ENCODE results near the gene APOLD1. TPM values are rescaled to one million over a fixed set of nuclear protein-coding genes. Genes with fewer than 3 reads are reported as not detected.

The APOLD1 gene
- total and polyA plus RNA-seq, 2 donors, result 5.2 to 13.9 TPM

DNA sequence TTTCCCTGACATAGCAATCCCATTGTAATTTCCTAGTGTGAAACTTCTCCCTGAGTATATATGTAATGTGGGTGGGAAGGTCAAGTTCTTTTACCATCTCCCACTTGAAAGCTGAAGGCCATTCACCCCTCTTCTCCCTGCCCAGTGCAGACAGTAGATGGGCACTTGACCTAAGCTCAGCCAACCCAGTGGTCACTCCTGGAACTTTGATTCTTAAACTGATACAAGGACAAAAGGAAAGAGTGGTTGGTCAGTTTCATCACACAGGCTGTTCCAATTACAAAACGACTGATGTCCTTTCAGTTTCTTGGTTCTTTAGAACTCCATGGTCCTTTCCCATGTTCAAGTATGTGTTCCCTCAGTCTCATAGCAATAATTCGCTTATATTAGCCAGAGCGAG is 8.4 kb upstream of the APOLD1 start:
- WGBS, result 94% methylated on average over 3 of the region's 3 CpGs
- Histone ChIP-seq H3K9me3 (ENCODE audit: control insufficient read depth in 2 of 2, insufficient read depth in 1 of 2, low read length in 1 of 2) (no peaks in the 10 kb centered on the region), H3K27ac (ENCODE audit: low read depth in 1 of 2, low read length in 1 of 2) (no peak overlapping the region), H3K4me1 (ENCODE audit: control insufficient read depth in 2 of 2, insufficient read depth in 2 of 2, low read length in 2 of 2) (no peaks in the 10 kb centered on the region), H3K4me3 (ENCODE audit: low read length in 2 of 2) (no peak overlapping the region), H3K36me3 (ENCODE audit: control insufficient read depth in 2 of 2, insufficient read depth in 2 of 2, low read length in 1 of 2) (no peaks in the 10 kb centered on the region), H3K27me3 (ENCODE audit: control insufficient read depth in 2 of 2, insufficient read depth in 1 of 2, low read length in 1 of 2) (no peaks in the 10 kb centered on the region)
- no peak for DNase-seq (ENCODE audit: low read depth in 6 of 9, low spot score in 9 of 9)

DNA sequence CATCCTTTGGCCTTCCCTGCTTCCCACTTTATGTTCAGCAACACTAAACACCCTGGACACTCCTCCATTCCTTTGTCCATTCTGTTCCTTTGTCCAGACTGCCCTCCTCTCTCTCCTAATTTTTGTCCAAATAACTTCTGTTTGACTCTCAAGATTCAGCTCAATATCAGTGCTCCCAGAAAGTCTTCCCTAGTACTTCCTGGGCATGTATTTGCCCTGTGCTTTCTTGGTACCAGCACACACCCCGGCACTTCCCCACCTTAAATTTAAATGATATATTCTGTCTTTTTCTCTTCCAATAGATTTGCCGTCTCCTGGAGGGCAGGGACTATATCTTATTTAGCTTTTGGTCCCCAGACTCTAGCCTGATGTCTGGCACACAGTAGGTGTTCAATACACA is 6.5 kb upstream of the APOLD1 start:
- H3K27me3 ChIP-seq (ENCODE audit: control insufficient read depth in 2 of 2, insufficient read depth in 1 of 2, low read length in 1 of 2), result no peaks in the 10 kb centered on the region
- H3K36me3 ChIP-seq (ENCODE audit: control insufficient read depth in 2 of 2, insufficient read depth in 2 of 2, low read length in 1 of 2), result no peaks in the 10 kb centered on the region
- no peak overlapping the region for H3K4me3 ChIP-seq (ENCODE audit: low read length in 2 of 2)
- WGBS, result 97% methylated on average over 2 of the region's 2 CpGs
- H3K27ac ChIP-seq (ENCODE audit: low read depth in 1 of 2, low read length in 1 of 2), result no peak overlapping the region
- DNase-seq (ENCODE audit: low read depth in 6 of 9, low spot score in 9 of 9), result no peak
- H3K9me3 ChIP-seq (ENCODE audit: control insufficient read depth in 2 of 2, insufficient read depth in 1 of 2, low read length in 1 of 2), result no peaks in the 10 kb centered on the region
- H3K4me1 ChIP-seq (ENCODE audit: control insufficient read depth in 2 of 2, insufficient read depth in 2 of 2, low read length in 2 of 2), result no peaks in the 10 kb centered on the region

DNA sequence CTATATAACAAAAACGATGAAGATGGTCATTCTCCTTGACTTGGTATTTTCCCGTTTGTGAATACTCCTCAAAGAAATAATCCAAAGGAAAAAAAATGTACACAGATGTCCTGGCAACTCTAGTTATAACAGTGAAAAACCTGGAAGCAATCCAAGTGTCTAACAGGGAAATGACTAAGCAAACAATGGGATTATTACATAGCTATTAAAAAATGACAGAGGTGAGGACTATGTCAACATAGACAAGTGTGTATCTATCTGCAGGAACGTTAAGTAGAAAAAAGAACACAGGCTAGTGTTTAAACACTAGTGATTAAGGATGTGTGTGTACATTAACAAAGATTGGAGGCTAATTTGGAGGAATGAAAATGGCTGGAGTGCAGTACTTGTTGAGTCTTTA is 5.9 kb upstream of the APOLD1 start:
- Histone ChIP-seq H3K36me3 (ENCODE audit: control insufficient read depth in 2 of 2, insufficient read depth in 2 of 2, low read length in 1 of 2) (no peaks in the 10 kb centered on the region), H3K4me3 (ENCODE audit: low read length in 2 of 2) (no peak overlapping the region), H3K9me3 (ENCODE audit: control insufficient read depth in 2 of 2, insufficient read depth in 1 of 2, low read length in 1 of 2) (no peaks in the 10 kb centered on the region), H3K27me3 (ENCODE audit: control insufficient read depth in 2 of 2, insufficient read depth in 1 of 2, low read length in 1 of 2) (no peaks in the 10 kb centered on the region), H3K4me1 (ENCODE audit: control insufficient read depth in 2 of 2, insufficient read depth in 2 of 2, low read length in 2 of 2) (no peaks in the 10 kb centered on the region), H3K27ac (ENCODE audit: low read depth in 1 of 2, low read length in 1 of 2) (no peak overlapping the region)
- no peak for DNase-seq (ENCODE audit: low read depth in 6 of 9, low spot score in 9 of 9)
- WGBS, result 64% methylated on average over 3 of the region's 3 CpGs

DNA sequence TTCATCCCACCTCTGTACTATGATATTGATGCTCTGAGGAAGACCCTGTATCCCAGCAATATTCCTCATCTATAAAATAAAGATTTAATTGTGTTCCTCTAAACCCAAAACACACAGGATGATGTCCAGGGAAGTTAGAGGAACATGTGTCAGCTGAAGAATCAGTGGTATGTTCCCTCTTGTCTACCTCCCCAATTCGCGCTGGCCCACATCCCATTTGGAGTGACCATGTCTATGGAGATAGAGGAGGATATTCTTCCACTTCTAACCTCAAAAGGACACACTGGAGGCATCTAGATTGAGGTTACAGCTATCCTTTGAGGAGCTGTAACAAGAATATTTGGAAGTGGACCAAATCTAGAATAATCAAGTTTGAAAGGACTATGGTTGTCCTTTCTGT is 1.3 kb upstream of the APOLD1 start:
- H3K27ac ChIP-seq (ENCODE audit: low read depth in 1 of 2, low read length in 1 of 2), result no peak overlapping the region
- H3K9me3 ChIP-seq (ENCODE audit: control insufficient read depth in 2 of 2, insufficient read depth in 1 of 2, low read length in 1 of 2), result no peaks in the 10 kb centered on the region
- no peaks in the 10 kb centered on the region for H3K36me3 ChIP-seq (ENCODE audit: control insufficient read depth in 2 of 2, insufficient read depth in 2 of 2, low read length in 1 of 2)
- DNase-seq (ENCODE audit: low read depth in 6 of 9, low spot score in 9 of 9), result no peak
- no peak overlapping the region for H3K4me3 ChIP-seq (ENCODE audit: low read length in 2 of 2)
- 97% methylated on average over 2 of the region's 2 CpGs for WGBS
- H3K27me3 ChIP-seq (ENCODE audit: control insufficient read depth in 2 of 2, insufficient read depth in 1 of 2, low read length in 1 of 2), result no peaks in the 10 kb centered on the region
- peaks cover 8 to 17% of the 10 kb centered on the region in 2 donors for H3K4me1 ChIP-seq (ENCODE audit: control insufficient read depth in 2 of 2, insufficient read depth in 2 of 2, low read length in 2 of 2)

DNA sequence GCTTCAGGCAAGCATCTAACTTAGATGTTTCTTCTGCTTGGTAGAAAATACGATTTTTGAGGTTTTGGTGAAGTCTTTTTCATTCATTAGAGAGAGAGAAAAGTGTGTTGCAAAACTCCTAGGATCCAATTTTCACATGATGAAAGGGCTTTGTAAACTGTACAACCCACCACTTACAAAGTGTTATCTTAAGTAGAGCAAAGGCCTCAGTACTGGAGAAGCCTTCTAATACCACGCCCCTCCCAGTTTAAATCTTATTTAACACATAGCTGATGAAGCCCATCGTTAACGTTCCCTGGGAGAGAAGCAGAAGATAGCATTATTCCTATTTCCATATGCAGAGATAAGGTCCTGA is 869 bp downstream of the APOLD1 start:
- Histone ChIP-seq H3K27ac (ENCODE audit: low read depth in 1 of 2, low read length in 1 of 2) (peak overlapping the region; percentile 58 to 78), H3K4me1 (ENCODE audit: control insufficient read depth in 2 of 2, insufficient read depth in 2 of 2, low read length in 2 of 2) (peaks cover 8 to 17% of the 10 kb centered on the region in 2 donors), H3K4me3 (ENCODE audit: low read length in 2 of 2) (peak overlapping the region; percentile 56 to 59), H3K36me3 (ENCODE audit: control insufficient read depth in 2 of 2, insufficient read depth in 2 of 2, low read length in 1 of 2) (no peaks in the 10 kb centered on the region), H3K9me3 (ENCODE audit: control insufficient read depth in 2 of 2, insufficient read depth in 1 of 2, low read length in 1 of 2) (no peaks in the 10 kb centered on the region), H3K27me3 (ENCODE audit: control insufficient read depth in 2 of 2, insufficient read depth in 1 of 2, low read length in 1 of 2) (no peaks in the 10 kb centered on the region)
- 40% methylated on average over 4 of the region's 4 CpGs for WGBS
- DNase-seq (ENCODE audit: low read depth in 6 of 9, low spot score in 9 of 9), result no peak

DNA sequence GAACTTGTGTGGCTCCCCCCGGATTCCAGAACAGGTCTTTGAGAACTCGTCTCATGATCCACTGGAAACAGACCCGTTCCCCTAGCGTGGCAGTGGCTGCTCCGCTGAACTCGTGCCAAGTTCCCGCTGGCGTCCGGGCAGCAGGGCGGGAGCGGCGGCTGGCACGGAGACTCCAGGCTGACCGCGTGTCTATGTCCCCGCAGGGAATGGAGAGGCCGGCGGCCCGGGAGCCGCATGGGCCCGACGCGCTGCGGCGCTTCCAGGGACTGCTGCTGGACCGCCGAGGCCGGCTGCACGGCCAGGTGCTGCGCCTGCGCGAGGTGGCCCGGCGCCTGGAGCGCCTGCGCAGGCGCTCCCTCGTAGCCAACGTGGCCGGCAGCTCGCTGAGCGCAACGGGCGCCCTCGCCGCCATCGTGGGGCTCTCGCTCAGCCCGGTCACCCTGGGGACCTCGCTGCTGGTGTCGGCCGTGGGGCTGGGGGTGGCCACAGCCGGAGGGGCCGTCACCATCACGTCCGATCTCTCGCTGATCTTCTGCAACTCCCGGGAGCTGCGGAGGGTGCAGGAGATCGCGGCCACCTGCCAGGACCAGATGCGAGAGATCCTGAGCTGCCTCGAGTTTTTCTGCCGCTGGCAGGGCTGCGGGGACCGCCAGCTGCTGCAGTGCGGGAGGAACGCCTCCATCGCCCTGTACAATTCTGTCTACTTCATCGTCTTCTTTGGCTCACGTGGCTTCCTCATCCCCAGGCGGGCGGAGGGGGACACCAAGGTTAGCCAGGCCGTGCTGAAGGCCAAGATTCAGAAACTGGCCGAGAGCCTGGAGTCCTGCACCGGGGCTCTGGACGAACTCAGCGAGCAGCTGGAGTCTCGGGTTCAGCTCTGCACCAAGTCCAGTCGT is 1.5 kb downstream of the APOLD1 start:
- H3K27me3 ChIP-seq (ENCODE audit: control insufficient read depth in 2 of 2, insufficient read depth in 1 of 2, low read length in 1 of 2), result no peaks in the 10 kb centered on the region
- no peaks in the 10 kb centered on the region for H3K9me3 ChIP-seq (ENCODE audit: control insufficient read depth in 2 of 2, insufficient read depth in 1 of 2, low read length in 1 of 2)
- DNase-seq (ENCODE audit: low read depth in 6 of 9, low spot score in 9 of 9), result peak in 8 of 9 donors; percentile 55 to 85 (median 64)
- peak overlapping the region; percentile 58 to 87 for H3K27ac ChIP-seq (ENCODE audit: low read depth in 1 of 2, low read length in 1 of 2)
- peaks cover 8 to 17% of the 10 kb centered on the region in 2 donors for H3K4me1 ChIP-seq (ENCODE audit: control insufficient read depth in 2 of 2, insufficient read depth in 2 of 2, low read length in 2 of 2)
- no peaks in the 10 kb centered on the region for H3K36me3 ChIP-seq (ENCODE audit: control insufficient read depth in 2 of 2, insufficient read depth in 2 of 2, low read length in 1 of 2)
- 6% methylated on average over 80 of the region's 80 CpGs for WGBS
- peak overlapping the region; percentile 56 to 59 for H3K4me3 ChIP-seq (ENCODE audit: low read length in 2 of 2)

DNA sequence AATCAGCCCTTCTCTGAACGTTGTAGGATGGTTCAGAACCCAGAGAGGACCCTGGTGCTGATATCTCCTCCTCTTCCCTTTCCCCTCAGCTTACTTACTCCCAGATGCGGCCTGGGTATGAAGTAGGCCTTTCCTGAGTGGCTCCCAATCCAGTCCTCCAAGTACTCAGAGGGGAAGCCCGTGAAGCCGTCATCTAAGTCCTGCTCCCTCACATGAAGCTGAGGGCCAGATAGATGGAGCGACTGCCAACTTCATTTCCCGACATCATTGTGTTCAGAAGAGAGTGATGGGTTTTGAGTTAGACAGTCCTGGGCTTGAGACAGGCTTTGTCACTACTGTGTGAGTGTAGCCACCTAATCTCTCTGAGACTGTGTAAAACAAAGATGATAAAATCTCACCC is 2.7 kb downstream of the APOLD1 start:
- Histone ChIP-seq H3K36me3 (ENCODE audit: control insufficient read depth in 2 of 2, insufficient read depth in 2 of 2, low read length in 1 of 2) (no peaks in the 10 kb centered on the region), H3K4me1 (ENCODE audit: control insufficient read depth in 2 of 2, insufficient read depth in 2 of 2, low read length in 2 of 2) (peaks cover 8 to 22% of the 10 kb centered on the region in 2 donors), H3K9me3 (ENCODE audit: control insufficient read depth in 2 of 2, insufficient read depth in 1 of 2, low read length in 1 of 2) (no peaks in the 10 kb centered on the region), H3K4me3 (ENCODE audit: low read length in 2 of 2) (no peak overlapping the region), H3K27ac (ENCODE audit: low read depth in 1 of 2, low read length in 1 of 2) (no peak overlapping the region), H3K27me3 (ENCODE audit: control insufficient read depth in 2 of 2, insufficient read depth in 1 of 2, low read length in 1 of 2) (no peaks in the 10 kb centered on the region)
- DNase-seq (ENCODE audit: low read depth in 6 of 9, low spot score in 9 of 9), result no peak
- 96% methylated on average over 6 of the region's 6 CpGs for WGBS

DNA sequence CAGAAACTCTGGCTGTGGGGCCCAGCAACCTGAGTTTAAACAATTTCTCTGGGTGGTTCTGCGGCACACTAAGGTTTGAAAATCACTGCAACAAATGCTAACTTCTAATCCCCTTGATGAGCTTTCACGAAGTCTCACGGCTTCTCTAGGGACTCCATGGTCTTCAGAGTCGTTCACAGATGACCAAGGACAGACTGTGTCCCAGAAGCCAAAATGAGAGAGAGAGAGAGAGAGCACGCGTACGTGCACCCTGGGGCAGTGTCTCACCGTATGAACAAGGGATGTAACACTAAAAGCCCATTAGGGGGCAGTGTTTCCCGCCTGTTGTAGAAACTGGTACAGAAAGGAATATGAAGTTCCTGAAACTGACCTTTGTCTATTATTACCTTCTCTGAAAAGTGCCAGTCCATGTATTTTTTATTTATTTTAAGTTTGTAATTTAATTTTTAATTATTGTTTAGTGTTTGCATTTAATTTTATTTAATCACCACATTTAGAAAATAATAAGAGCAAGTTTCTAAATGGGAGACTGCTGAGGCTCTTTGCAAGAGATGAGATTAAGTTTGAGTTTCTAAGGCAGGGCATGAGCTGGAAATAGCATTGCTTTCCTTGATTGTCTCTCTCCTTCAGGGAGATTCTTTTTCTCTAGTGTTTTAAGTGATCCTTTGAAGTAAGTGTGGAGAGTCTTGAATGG is 3.4 kb downstream of the APOLD1 start:
- peak in 7 of 9 donors; percentile 55 to 87 (median 69) for DNase-seq (ENCODE audit: low read depth in 6 of 9, low spot score in 9 of 9)
- H3K27ac ChIP-seq (ENCODE audit: low read depth in 1 of 2, low read length in 1 of 2), result no peak overlapping the region
- H3K4me3 ChIP-seq (ENCODE audit: low read length in 2 of 2), result no peak overlapping the region
- H3K36me3 ChIP-seq (ENCODE audit: control insufficient read depth in 2 of 2, insufficient read depth in 2 of 2, low read length in 1 of 2), result no peaks in the 10 kb centered on the region
- H3K4me1 ChIP-seq (ENCODE audit: control insufficient read depth in 2 of 2, insufficient read depth in 2 of 2, low read length in 2 of 2), result peaks cover 8 to 22% of the 10 kb centered on the region in 2 donors
- no peaks in the 10 kb centered on the region for H3K27me3 ChIP-seq (ENCODE audit: control insufficient read depth in 2 of 2, insufficient read depth in 1 of 2, low read length in 1 of 2)
- WGBS, result 26% methylated on average over 9 of the region's 9 CpGs
- H3K9me3 ChIP-seq (ENCODE audit: control insufficient read depth in 2 of 2, insufficient read depth in 1 of 2, low read length in 1 of 2), result no peaks in the 10 kb centered on the region

DNA sequence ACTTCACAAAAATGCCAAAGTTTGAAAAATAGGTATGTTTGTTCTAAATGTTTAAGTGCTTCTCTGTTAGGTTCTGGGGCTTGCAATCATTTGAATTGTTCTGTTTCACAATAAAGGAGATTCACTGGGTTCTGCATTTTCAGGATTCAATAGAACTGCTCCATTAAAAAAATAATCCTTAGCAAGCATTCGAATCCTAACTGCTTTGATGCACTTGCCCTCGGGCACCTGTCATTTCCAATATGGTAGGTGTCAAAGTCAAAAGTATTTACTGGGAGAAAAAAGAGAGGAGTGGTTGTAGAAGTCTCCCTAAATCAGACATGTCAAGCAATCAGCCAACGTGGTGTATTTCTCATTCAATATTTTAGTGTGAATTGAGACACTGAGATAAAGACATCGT is 5.5 kb downstream of the APOLD1 start:
- Histone ChIP-seq H3K4me1 (ENCODE audit: control insufficient read depth in 2 of 2, insufficient read depth in 2 of 2, low read length in 2 of 2) (peaks cover 8 to 22% of the 10 kb centered on the region in 2 donors), H3K27ac (ENCODE audit: low read depth in 1 of 2, low read length in 1 of 2) (no peak overlapping the region), H3K36me3 (ENCODE audit: control insufficient read depth in 2 of 2, insufficient read depth in 2 of 2, low read length in 1 of 2) (no peaks in the 10 kb centered on the region), H3K9me3 (ENCODE audit: control insufficient read depth in 2 of 2, insufficient read depth in 1 of 2, low read length in 1 of 2) (no peaks in the 10 kb centered on the region), H3K4me3 (ENCODE audit: low read length in 2 of 2) (no peak overlapping the region), H3K27me3 (ENCODE audit: control insufficient read depth in 2 of 2, insufficient read depth in 1 of 2, low read length in 1 of 2) (no peaks in the 10 kb centered on the region)
- WGBS, result 94% methylated on average over 4 of the region's 4 CpGs
- no peak for DNase-seq (ENCODE audit: low read depth in 6 of 9, low spot score in 9 of 9)

Measured in thymus (tissue), 11 donors.